ENCODE results near the gene CDH23.

Gene CDH23

DNA sequence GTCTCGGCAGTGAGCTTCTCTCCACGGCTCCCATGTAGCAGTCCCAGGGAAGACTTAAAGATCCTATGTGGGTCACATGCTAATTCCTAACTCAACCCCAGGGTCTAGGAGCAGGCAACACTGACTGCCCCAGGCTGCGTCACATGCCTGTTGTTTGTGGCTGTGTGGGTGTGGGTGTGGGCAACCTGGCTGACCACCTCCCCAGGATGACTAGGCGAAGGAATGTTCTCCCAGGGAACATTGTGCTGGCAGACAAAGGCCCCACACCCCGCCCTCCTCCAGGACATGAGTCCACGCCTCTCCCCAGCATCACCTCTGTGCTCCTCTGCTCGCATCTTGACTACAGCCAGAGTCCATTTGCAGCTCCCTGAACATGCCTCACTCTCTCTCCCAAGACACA, 47.3 kb upstream of the CDH23 start:
- Histone ChIP-seq H4K20me1 (ENCODE audit: insufficient read depth, low read length, poor library complexity, severe bottlenecking) (no peaks in the 10 kb centered on the region), H3K9me2 (replicated peaks; ENCODE audit: low read depth, low read length) (no peaks in the 10 kb centered on the region), H3K9me3 (ENCODE audit: insufficient read depth, low read depth, low read length) (no peaks in the 10 kb centered on the region), H3K36me3 (ENCODE audit: insufficient read depth, low read length) (peaks cover 38% of the 10 kb centered on the region; the same call in 1 of the 2 replicates), H3K79me2 (ENCODE audit: insufficient read depth, low read length) (no peaks in the 10 kb centered on the region), H2AFZ (ENCODE audit: low read length) (no peak overlapping the region), H3K4me3 (ENCODE audit: low read length, poor library complexity, severe bottlenecking) (no peak overlapping the region), H3K4me1 (ENCODE audit: insufficient read depth, low read length, poor library complexity, severe bottlenecking) (no peaks in the 10 kb centered on the region), H3K27me3 (ENCODE audit: insufficient read depth, low read length, poor library complexity, severe bottlenecking) (no peaks in the 10 kb centered on the region), H3K9ac (ENCODE audit: low read depth, low read length, poor library complexity, severe bottlenecking) (no peak overlapping the region), H3F3A (ENCODE audit: low read depth) (no peaks in the 10 kb centered on the region), H3K4me2 (ENCODE audit: low read depth, low read length, poor library complexity, severe bottlenecking) (no peak overlapping the region)
- no peak for TF ChIP-seq EZH2phosphoT487 (IDR thresholded peaks at IDR 0.05; ENCODE audit: borderline replicate concordance)
- no peak for TF ChIP-seq CTCF (conservative IDR thresholded peaks at IDR 0.05; ENCODE audit: low read length)

DNA sequence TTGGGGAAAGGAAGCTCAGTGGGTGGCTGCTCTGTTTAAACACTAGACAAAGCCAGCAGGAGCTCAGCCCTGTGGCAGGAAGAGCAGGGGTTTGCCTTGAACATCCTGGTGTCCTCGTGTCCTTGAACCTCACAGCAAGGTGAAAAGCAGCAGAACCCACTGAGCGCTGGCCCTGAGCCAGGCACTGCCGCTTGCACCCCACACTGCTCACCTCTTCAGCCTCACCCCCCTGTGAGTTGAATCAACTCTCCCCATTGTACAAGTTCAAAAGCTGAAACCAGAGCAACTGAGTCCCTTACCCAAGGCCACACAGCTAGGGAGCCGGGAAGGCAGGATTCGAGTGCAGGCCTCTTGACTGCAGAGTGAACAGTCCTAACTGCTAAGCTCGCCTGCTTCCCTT, 45.6 kb upstream of the CDH23 start:
- TF ChIP-seq CTCF (conservative IDR thresholded peaks at IDR 0.05; ENCODE audit: low read length) (no peak), EZH2phosphoT487 (IDR thresholded peaks at IDR 0.05; ENCODE audit: borderline replicate concordance) (no peak)
- Histone ChIP-seq H4K20me1 (ENCODE audit: insufficient read depth, low read length, poor library complexity, severe bottlenecking) (no peaks in the 10 kb centered on the region), H3K79me2 (ENCODE audit: insufficient read depth, low read length) (no peaks in the 10 kb centered on the region), H3K9me3 (ENCODE audit: insufficient read depth, low read depth, low read length) (no peaks in the 10 kb centered on the region), H3K4me2 (ENCODE audit: low read depth, low read length, poor library complexity, severe bottlenecking) (no peak overlapping the region), H2AFZ (ENCODE audit: low read length) (no peak overlapping the region), H3F3A (ENCODE audit: low read depth) (no peaks in the 10 kb centered on the region), H3K9me2 (replicated peaks; ENCODE audit: low read depth, low read length) (no peaks in the 10 kb centered on the region), H3K4me3 (ENCODE audit: low read length, poor library complexity, severe bottlenecking) (no peak overlapping the region), H3K9ac (ENCODE audit: low read depth, low read length, poor library complexity, severe bottlenecking) (no peak overlapping the region), H3K27me3 (ENCODE audit: insufficient read depth, low read length, poor library complexity, severe bottlenecking) (no peaks in the 10 kb centered on the region), H3K4me1 (ENCODE audit: insufficient read depth, low read length, poor library complexity, severe bottlenecking) (no peaks in the 10 kb centered on the region), H3K36me3 (ENCODE audit: insufficient read depth, low read length) (peaks cover 48% of the 10 kb centered on the region; the same call in 1 of the 2 replicates)

- no peak for TF ChIP-seq CTCF (conservative IDR thresholded peaks at IDR 0.05; ENCODE audit: low read length)
- TF ChIP-seq EZH2phosphoT487 (IDR thresholded peaks at IDR 0.05; ENCODE audit: borderline replicate concordance) = no peak
Observed at GRCh38 chr10:71351628-71352319, 44.9 kb upstream of the CDH23 start.

More at GRCh38 chr10:71351628-71352319, 44.9 kb upstream of the CDH23 start:
- H3K4me1 ChIP-seq (ENCODE audit: insufficient read depth, low read length, poor library complexity, severe bottlenecking) = no peaks in the 10 kb centered on the region
- H3K79me2 ChIP-seq (ENCODE audit: insufficient read depth, low read length) = no peaks in the 10 kb centered on the region
- no peaks in the 10 kb centered on the region for H3K9me3 ChIP-seq (ENCODE audit: insufficient read depth, low read depth, low read length)
- no peak overlapping the region for H3K4me2 ChIP-seq (ENCODE audit: low read depth, low read length, poor library complexity, severe bottlenecking)
- H3K27me3 ChIP-seq (ENCODE audit: insufficient read depth, low read length, poor library complexity, severe bottlenecking) = no peaks in the 10 kb centered on the region
- H3F3A ChIP-seq (ENCODE audit: low read depth) = no peaks in the 10 kb centered on the region
- no peak overlapping the region for H2AFZ ChIP-seq (ENCODE audit: low read length)
- no peaks in the 10 kb centered on the region for H4K20me1 ChIP-seq (ENCODE audit: insufficient read depth, low read length, poor library complexity, severe bottlenecking)
- no peak overlapping the region for H3K9ac ChIP-seq (ENCODE audit: low read depth, low read length, poor library complexity, severe bottlenecking)
- peaks cover 55% of the 10 kb centered on the region; the same call in 1 of the 2 replicates for H3K36me3 ChIP-seq (ENCODE audit: insufficient read depth, low read length)
- no peaks in the 10 kb centered on the region for H3K9me2 ChIP-seq (replicated peaks; ENCODE audit: low read depth, low read length)
- H3K4me3 ChIP-seq (ENCODE audit: low read length, poor library complexity, severe bottlenecking) = no peak overlapping the region

Measured in Loucy (cell line).